H1 (cell line): ENCODE data around the gene SMIM28. TPM values are rescaled to one million over a fixed set of nuclear protein-coding genes. Genes with fewer than 3 reads are reported as not detected.

ENCODE experiments used
- EZH2 ChIP-seq: fragments of 200-600 bp; sonication (generic); IDR thresholded peaks from 2 replicates; pipeline ENCODE4 v1.7.1; 2012; ENCODE audit warnings: low read depth, mild to moderate bottlenecking, moderate library complexity, low read length, inconsistent platforms; ENCODE audit not compliant: severe bottlenecking
- RBBP5 ChIP-seq: IDR thresholded peaks from 2 replicates; pipeline ENCODE4 v1.7.1; 2012; ENCODE audit warnings: low read depth, mild to moderate bottlenecking, inconsistent platforms, low read length, moderate library complexity, borderline replicate concordance
- polyA plus RNA-seq, 7 experiments: library from polyadenylated mRNA; depleted of rRNA in 3 of 7; stranded (reverse) in 5 of 7; unstranded in 2 of 7; fragments of >200 nt in 5 of 7; fragments of 200-250 nt in 2 of 7; gene quantifications; 1 replicate in 5 of 7; 2 replicates in 1 of 7; 4 replicates in 1 of 7; pipeline versions ENCODE4 v1.2.1 to v1.2.3, GENCODE V29; 2011 to 2013; ENCODE audit warnings: missing spikeins in 2 of 7, mixed read lengths in 2 of 7
- total RNA-seq: library from RNA; stranded (reverse); fragmentation: NEBNext Ultra II Directional; extraction: Animal tissue kit (Norgen Biotek cat#: 25700); gene quantifications from 2 replicates; pipeline ENCODE4 v1.2.1, GENCODE V29; 2021

Gene SMIM28
- total and polyA plus RNA-seq, 2 of the 8 experiments (the other 6 are each of a cell fraction or from before 2014, with no cell fraction given): not detected

DNA sequence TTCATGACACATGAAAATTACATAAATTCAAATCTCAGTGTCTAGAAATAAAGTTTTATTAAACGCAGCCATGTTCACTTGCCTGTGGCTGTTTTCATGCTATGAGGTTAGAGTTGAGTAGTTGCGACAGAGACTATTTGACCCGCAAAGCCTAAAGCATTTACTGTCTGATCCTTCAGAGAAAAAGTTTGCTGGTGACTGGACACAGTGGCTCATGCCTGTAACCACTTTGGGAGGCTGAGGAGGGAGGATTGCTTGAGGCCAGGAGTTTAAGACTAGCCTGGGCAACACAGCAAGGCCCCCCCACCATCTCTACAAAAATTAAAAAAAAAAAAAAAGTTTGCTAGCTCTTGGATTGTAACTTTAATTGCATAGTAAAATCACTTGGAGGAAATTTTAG, 9.2 kb downstream of the SMIM28 start (continued):
- TF ChIP-seq EZH2: no peak
- TF ChIP-seq RBBP5: no peak
